ENCODE measurements around the gene TSC2. TPM values are rescaled to one million over a fixed set of nuclear protein-coding genes. Genes with fewer than 3 reads are reported as not detected.

The TSC2 gene
- total and polyA plus RNA-seq, 2 donors (not counting 3 experiments of a cell fraction or from before 2014, with no cell fraction given) = 87.9 to 144 TPM

GRCh38 chr16:2009164-2009711 lies 38.5 kb upstream of the TSC2 start:
- CTCF ChIA-PET = interaction anchor here (1.6 to 2.7 kb wide), 2 partner anchors 13 to 131 kb away, joined by 10 to 28 read pairs; no protein-coding TSS in a partner anchor
- peak overlapping the region; percentile 89 for H3K9ac ChIP-seq (replicated peaks; ENCODE audit: extremely low read depth, insufficient read depth, low read length)
- H3K79me2 ChIP-seq (ENCODE audit: control insufficient read depth, insufficient read depth, low read length) = peaks cover 55% of the 10 kb centered on the region
- H3K4me1 ChIP-seq (ENCODE audit: control insufficient read depth, extremely low read depth, insufficient read depth, low read length) = peaks cover 44% of the 10 kb centered on the region
- H3K4me3 ChIP-seq (replicated peaks in 1 of 3; ENCODE audit: insufficient read depth in 1 of 3, low read depth in 1 of 3, low read length in 3 of 3) = peak overlapping the region; percentile 71 to 76 (median 72)
- peak overlapping the region; percentile 92 for H3K4me2 ChIP-seq (ENCODE audit: insufficient read depth, low read length)
- dilution Hi-C loops (cut with MboI; ENCODE audit: extremely low pct_ligation_motif_present, low sequenced_read_pairs) = no loop called here
- no peaks in the 10 kb centered on the region for H3K9me3 ChIP-seq (replicated peaks; ENCODE audit: control insufficient read depth, insufficient read depth, low read length)
- BruUV-seq (replicated peaks) = no TSS peak
- peak overlapping the region; percentile 82 for H3K27ac ChIP-seq (ENCODE audit: insufficient read depth, low read depth, low read length)
- POLR2A ChIA-PET = interaction anchor here (0.6 kb wide), 1 partner anchor 15 kb away, joined by 4 read pairs; no protein-coding TSS in a partner anchor
- H3K9me1 ChIP-seq (replicated peaks; ENCODE audit: control insufficient read depth, extremely low read depth, insufficient read depth, low read length) = no peaks in the 10 kb centered on the region
- H2AFZ ChIP-seq (ENCODE audit: low read depth, low read length) = peak overlapping the region; percentile 15
- no peaks in the 10 kb centered on the region for H4K20me1 ChIP-seq (replicated peaks; ENCODE audit: control insufficient read depth, extremely low read depth, insufficient read depth, low read length)
- FAIRE-seq (no peak), DNase-seq (ENCODE audit: low read depth, low spot score) (peak; percentile 26)
- H3K27me3 ChIP-seq (ENCODE audit: control insufficient read depth in 2 of 2, insufficient read depth in 2 of 2, low read length in 2 of 2) = no peaks in the 10 kb centered on the region
- TF ChIP-seq FOS (IDR thresholded peaks at IDR 0.05; ENCODE audit: borderline replicate concordance, insufficient read depth, low read length) (no peak), MYC (IDR thresholded peaks at IDR 0.05; ENCODE audit: low read depth, low read length) (no peak), POLR2AphosphoS5 (IDR thresholded peaks at IDR 0.05; ENCODE audit: insufficient read depth, low read depth, low read length) (no peak), JUN (IDR thresholded peaks at IDR 0.05; ENCODE audit: borderline replicate concordance, insufficient read depth, insufficient read length, low read depth) (no peak), GATA2 (IDR thresholded peaks at IDR 0.05; ENCODE audit: insufficient read depth, insufficient read length, low read depth, low read length) (no peak), EZH2 (IDR thresholded peaks at IDR 0.05; ENCODE audit: borderline replicate concordance, low read depth, low read length, severe bottlenecking) (no peak), POLR2A (IDR thresholded peaks at IDR 0.05; ENCODE audit: low read depth, low read length) (no peak), CTCF (IDR thresholded peaks at IDR 0.05; ENCODE audit: extremely low read depth in 1 of 2, insufficient read depth in 1 of 2, low read depth in 1 of 2, low read length in 2 of 2) (no peak)
- TF ChIP-seq, protein P1, sequence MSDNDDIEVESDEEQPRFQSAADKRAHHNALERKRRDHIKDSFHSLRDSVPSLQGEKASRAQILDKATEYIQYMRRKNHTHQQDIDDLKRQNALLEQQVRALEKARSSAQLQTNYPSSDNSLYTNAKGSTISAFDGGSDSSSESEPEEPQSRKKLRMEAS (IDR thresholded peaks at IDR 0.05; ENCODE audit: insufficient read depth, insufficient read length) = no peak
- intact Hi-C loops (cut with micrococcal nuclease) = loop anchor here (2.0 kb wide), 1 partner anchor 44 kb away; the partner anchor contains the start of gene RPS2
- no peaks in the 10 kb centered on the region for H3K36me3 ChIP-seq (ENCODE audit: control insufficient read depth in 2 of 2, extremely low read depth in 1 of 2, insufficient read depth in 2 of 2, low read length in 2 of 2)

All from endothelial cell of umbilical vein (primary cell).